HEK293 (cell line): Measurements from ENCODE around the gene PTGFRN.

Experiments used
- CTCF ChIA-PET: fragments of 350-600 bp; formaldehyde crosslinking; extraction: SDS; loops from one replicate; lab custom pipeline; 2021; ENCODE audit warnings: antibody characterized with exemption; lab: Yijun Ruan, JAX
- POLR2A ChIA-PET: fragments of 300-600 bp; formaldehyde crosslinking; extraction: SDS; loops from one replicate; lab custom pipeline; 2020; ENCODE audit warnings: antibody characterized with exemption, inconsistent platforms; lab: Yijun Ruan, JAX
- H3K27ac ChIP-seq: fragments of 200-500 bp; sonication (Bioruptor generic); 2 replicates; pipeline ENCODE4 v1.5.1; 2014; ENCODE audit warnings: low read depth, low read length, control low read depth, inconsistent platforms; ENCODE audit errors: extremely low read depth
- H3K36me3 ChIP-seq, 2 experiments: fragments of 200-500 bp in 1 of 2; sonication (Bioruptor generic) in 1 of 2; 1 replicate in 1 of 2; 2 replicates in 1 of 2; pipeline ENCODE4 v1.5.1; 2014 to 2017; ENCODE audit warnings: inconsistent platforms in 2 of 2, low read length in 2 of 2; ENCODE audit not compliant: control insufficient read depth in 2 of 2, insufficient read depth in 1 of 2
- H3K4me1 ChIP-seq: fragments of 200-500 bp; sonication (Bioruptor generic); 2 replicates; pipeline ENCODE4 v1.5.1; 2014; ENCODE audit warnings: mild to moderate bottlenecking, low read length, inconsistent platforms; ENCODE audit not compliant: control insufficient read depth, insufficient read depth
- H3K4me3 ChIP-seq: 2 replicates; pipeline ENCODE4 v1.5.1; 2011; ENCODE audit warnings: low read depth, mild to moderate bottlenecking, control low read depth, low read length, moderate library complexity
- H3K9me3 ChIP-seq: fragments of 200-500 bp; sonication (Bioruptor generic); 2 replicates; pipeline ENCODE4 v1.5.1; 2014; ENCODE audit warnings: low read depth, low read length, inconsistent platforms; ENCODE audit not compliant: control insufficient read depth, insufficient read depth
- FEZF1 ChIP-seq: fragments of 450-650 bp; formaldehyde crosslinking; IDR thresholded peaks from 2 replicates; pipeline ENCODE4 v1.5.1; 2016; ENCODE audit warnings: missing biosample characterization, missing genetic modification characterization
- HOXA7 ChIP-seq: sonication (generic); formaldehyde crosslinking; IDR thresholded peaks from 2 replicates; pipeline ENCODE4 v1.8.1; 2022; ENCODE audit warnings: missing genetic modification reagents, borderline replicate concordance
- IKZF3 ChIP-seq: fragments of 450-650 bp; IDR thresholded peaks from 2 replicates; pipeline ENCODE4 v1.5.0; 2018; ENCODE audit warnings: missing biosample characterization, mild to moderate bottlenecking, missing genetic modification characterization, moderate library complexity
- KLF16 ChIP-seq: fragments of 450-650 bp; formaldehyde crosslinking; IDR thresholded peaks from 2 replicates; pipeline ENCODE4 v1.5.1; 2017; ENCODE audit warnings: missing biosample characterization, missing genetic modification characterization
- RBAK ChIP-seq: fragments of 450-650 bp; formaldehyde crosslinking; IDR thresholded peaks from 2 replicates; pipeline ENCODE4 v1.5.1; 2016; ENCODE audit warnings: missing biosample characterization, missing genetic modification characterization
- ZNF114 ChIP-seq: fragments of 450-650 bp; formaldehyde crosslinking; IDR thresholded peaks from 2 replicates; pipeline ENCODE4 v1.5.0; 2017; ENCODE audit warnings: missing biosample characterization, missing genetic modification characterization
- ZNF138 ChIP-seq: fragments of 450-650 bp; formaldehyde crosslinking; IDR thresholded peaks from 2 replicates; pipeline ENCODE4 v1.5.1; 2016; ENCODE audit warnings: missing biosample characterization, missing genetic modification characterization, borderline replicate concordance
- ZNF19 ChIP-seq: fragments of 450-650 bp; formaldehyde crosslinking; IDR thresholded peaks from 2 replicates; pipeline ENCODE4; 2016; ENCODE audit warnings: missing biosample characterization, missing genetic modification characterization, low read depth
- ZNF214 ChIP-seq: fragments of 450-650 bp; formaldehyde crosslinking; IDR thresholded peaks from 2 replicates; pipeline ENCODE4 v1.5.1; 2017; ENCODE audit warnings: missing biosample characterization, mild to moderate bottlenecking, missing genetic modification characterization, borderline replicate concordance
- ZNF23 ChIP-seq: fragments of 450-650 bp; formaldehyde crosslinking; IDR thresholded peaks from 2 replicates; pipeline ENCODE4 v1.5.1; 2016; ENCODE audit warnings: missing biosample characterization, missing genetic modification characterization, borderline replicate concordance
- ZNF239 ChIP-seq: fragments of 450-650 bp; formaldehyde crosslinking; IDR thresholded peaks from 2 replicates; pipeline ENCODE4 v1.5.1; 2016; ENCODE audit warnings: missing biosample characterization, missing genetic modification characterization
- ZNF26 ChIP-seq: fragments of 450-650 bp; formaldehyde crosslinking; IDR thresholded peaks from 2 replicates; pipeline ENCODE4 v1.5.1; 2016; ENCODE audit warnings: missing biosample characterization, missing genetic modification characterization
- ZNF280C ChIP-seq: fragments of 450-650 bp; formaldehyde crosslinking; IDR thresholded peaks from 2 replicates; pipeline ENCODE4 v1.5.1; 2016; ENCODE audit warnings: missing biosample characterization, missing genetic modification characterization
- ZNF398 ChIP-seq: fragments of 450-650 bp; formaldehyde crosslinking; IDR thresholded peaks from 2 replicates; pipeline ENCODE4 v1.5.1; 2017; ENCODE audit warnings: missing biosample characterization, missing genetic modification characterization
- ZNF423 ChIP-seq: fragments of 450-650 bp; formaldehyde crosslinking; IDR thresholded peaks from 2 replicates; pipeline ENCODE4 v1.5.1; 2016; ENCODE audit warnings: missing biosample characterization, missing genetic modification characterization
- ZNF518A ChIP-seq: fragments of 450-650 bp; formaldehyde crosslinking; conservative IDR thresholded peaks from 2 replicates; pipeline ENCODE4 v1.5.1; 2016; ENCODE audit warnings: low read depth, missing biosample characterization, missing genetic modification characterization
- ZNF529 ChIP-seq: fragments of 450-650 bp; formaldehyde crosslinking; IDR thresholded peaks from 2 replicates; pipeline ENCODE4 v1.5.1; 2017; ENCODE audit warnings: missing genetic modification characterization, missing biosample characterization; ENCODE audit not compliant: insufficient replicate concordance
- ZNF585B ChIP-seq: fragments of 450-650 bp; formaldehyde crosslinking; IDR thresholded peaks from 2 replicates; pipeline ENCODE4 v1.5.1; 2016; ENCODE audit warnings: missing biosample characterization, missing genetic modification characterization
- ZNF623 ChIP-seq: fragments of 450-650 bp; formaldehyde crosslinking; IDR thresholded peaks from 2 replicates; pipeline ENCODE4 v1.5.1; 2016; ENCODE audit warnings: missing biosample characterization, missing genetic modification characterization
- ZNF624 ChIP-seq: fragments of 450-650 bp; formaldehyde crosslinking; IDR thresholded peaks from 2 replicates; pipeline ENCODE4 v1.5.1; 2017; ENCODE audit warnings: missing biosample characterization, missing genetic modification characterization
- ZNF645 ChIP-seq: fragments of 450-650 bp; formaldehyde crosslinking; IDR thresholded peaks from 2 replicates; pipeline ENCODE4; 2016; ENCODE audit warnings: missing biosample characterization, missing genetic modification characterization
- ZNF660 ChIP-seq: fragments of 450-650 bp; IDR thresholded peaks from 2 replicates; pipeline ENCODE4 v1.5.1; 2018; ENCODE audit warnings: missing biosample characterization, mild to moderate bottlenecking, missing genetic modification characterization
- ZSCAN30 ChIP-seq: fragments of 450-650 bp; IDR thresholded peaks from 2 replicates; pipeline ENCODE4 v1.5.1; 2018; ENCODE audit warnings: missing biosample characterization, mild to moderate bottlenecking, missing genetic modification characterization, moderate library complexity

PTGFRN gene

GRCh38 chr1:117001254-117001927, 91.7 kb downstream of the PTGFRN start, which contains the start of gene CD101:
CD101 (plus strand) TSS chr1:117001760; CDS start chr1:117001818, 58 bp downstream.
- TF ChIP-seq ZNF398 (no peak), ZNF623 (no peak), ZNF138 (tag by site-specific recombination) (no peak), ZNF518A (tag by site-specific recombination) (no peak), ZNF423 (tag by site-specific recombination) (no peak), ZNF660 (no peak), KLF16 (no peak), ZNF529 (tag by site-specific recombination) (no peak), ZNF26 (tag by site-specific recombination) (no peak), ZNF19 (tag by site-specific recombination) (no peak), ZNF645 (tag by site-specific recombination) (no peak), IKZF3 (no peak), ZNF23 (tag by site-specific recombination) (no peak)
- TF ChIP-seq, all 188 proteins: peak for 0
- H3K36me3 ChIP-seq: no peaks in the 10 kb centered on the region
- no peaks in the 10 kb centered on the region for H3K4me1 ChIP-seq
- ChIA-PET POLR2A (no interaction called here), CTCF (interaction anchor here (0.8 kb wide), 1 partner anchor 263 kb away, joined by 3 read pairs; no protein-coding TSS in a partner anchor)
- H3K27ac ChIP-seq: no peak within 1 kb of the TSS
- H3K9me3 ChIP-seq: no peaks in the 10 kb centered on the region
- no peak within 1 kb of the TSS for H3K4me3 ChIP-seq

- Histone ChIP-seq H3K9me3 (no peaks in the 10 kb centered on the region), H3K27ac (no peak overlapping the region), H3K36me3 (no peaks in the 10 kb centered on the region), H3K4me1 (no peaks in the 10 kb centered on the region), H3K4me3 (no peak overlapping the region)
- POLR2A ChIA-PET: no interaction called here
- CTCF ChIA-PET: interaction anchor here (1.1 kb wide), 1 partner anchor 20 kb away, joined by 3 read pairs; no protein-coding TSS in a partner anchor
- TF ChIP-seq ZNF280C (tag by site-specific recombination) (no peak), ZNF624 (tag by site-specific recombination) (no peak), ZNF114 (tag by site-specific recombination) (no peak), ZNF585B (tag by site-specific recombination) (no peak), ZSCAN30 (tag by site-specific recombination) (no peak), FEZF1 (no peak), RBAK (no peak), ZNF214 (no peak), HOXA7 (CRISPR knock-in tag) (no peak), ZNF239 (tag by site-specific recombination) (no peak)
Measured at GRCh38 chr1:117003223-117003875, 93.6 kb downstream of the PTGFRN start.
